Heart right ventricle (tissue), 16 donors: ENCODE measurements around the gene SHROOM3. TPM values are rescaled to one million over a fixed set of nuclear protein-coding genes. Genes with fewer than 3 reads are reported as not detected.

ENCODE experiments used
- ATAC-seq, 8 donors: fragments of 200-7000 bp; cut with Tn5 transposase; one replicate each; pipeline ENCODE4 v1.9.1; 2020; ENCODE audit warnings: mild to moderate bottlenecking in 8 of 8, moderate library complexity in 8 of 8, moderate number of reproducible peaks in 1 of 8
- DNase-seq, 2 donors: peaks; one replicate each; pipeline ENCODE4 v3.0.0-alpha.2; 2020
- H3K27ac ChIP-seq, 10 donors: fragments of 200-600 bp; sonication (generic) in 2 of 10; one replicate each; pipeline versions ENCODE4 v1.5.0 to v1.8.0; 2020 to 2022; ENCODE audit warnings: mild to moderate bottlenecking in 3 of 10
- H3K27me3 ChIP-seq, 7 donors: fragments of 200-600 bp; one replicate each; pipeline ENCODE4 v1.8.0; 2021 to 2022; ENCODE audit warnings: mild to moderate bottlenecking in 2 of 7
- H3K36me3 ChIP-seq, 9 donors: fragments of 200-600 bp; sonication (generic) in 1 of 9; one replicate each; pipeline versions ENCODE4 v1.5.0 to v1.8.0; 2020 to 2022; ENCODE audit warnings: mild to moderate bottlenecking in 2 of 9
- H3K4me1 ChIP-seq, 9 donors: fragments of 200-600 bp; sonication (generic) in 1 of 9; one replicate each; pipeline versions ENCODE4 v1.5.0 to v1.8.0; 2020 to 2022; ENCODE audit warnings: mild to moderate bottlenecking in 4 of 9
- H3K4me3 ChIP-seq, 10 donors: fragments of 200-600 bp; sonication (generic) in 2 of 10; one replicate each; pipeline versions ENCODE4 v1.5.0 to v1.8.0; 2020 to 2022; ENCODE audit warnings: mild to moderate bottlenecking in 7 of 10, moderate library complexity in 2 of 10
- H3K9me3 ChIP-seq, 11 donors: fragments of 200-600 bp in 10 of 11; sonication (generic) in 2 of 11; one replicate each; pipeline versions ENCODE4 v1.5.0 to v1.8.0; 2013 to 2022; ENCODE audit warnings: mild to moderate bottlenecking in 2 of 11, control low read depth in 1 of 11, moderate library complexity in 1 of 11
- WGBS, 2 donors: extraction: QIAGEN DNeasy Blood & Tissue Kit; methylation state at CpG; one replicate each; pipeline ENCODE4 v1.1.7; 2013; ENCODE audit warnings: inconsistent platforms in 1 of 2; 5-methylcytosine and 5-hydroxymethylcytosine counted together
- intact Hi-C, 10 donors: fragments of 100-400 bp; cut with DNase I; formaldehyde crosslinking; loops; one replicate each; pipeline versions ENCODE4 v1.11.1 to v1.14.2; 2022
- polyA plus RNA-seq, 2 donors: library from polyadenylated mRNA; stranded (reverse); fragments of 200-250 nt; gene quantifications; one replicate each; pipeline ENCODE4 v1.2.3, GENCODE V29; 2013
- total RNA-seq, 10 donors: library from RNA; stranded (reverse); fragmentation: NEBNext Ultra II Directional in 3 of 10; extraction: Animal tissue kit (Norgen Biotek cat#: 25700) in 3 of 10; gene quantifications; one replicate each; pipeline versions ENCODE4 v1.2.1 to v1.2.4, GENCODE V29; 2021 to 2023
- TF ChIP-seq, protein P1 (sequence below), 9 donors: fragments of 200-600 bp; sonication (generic) in 2 of 9; IDR thresholded peaks; one replicate each; pipeline versions ENCODE4 v1.5.0 to v1.8.0; 2021 to 2022; ENCODE audit warnings: antibody characterized with exemption in 9 of 9, mild to moderate bottlenecking in 5 of 9, moderate library complexity in 1 of 9
- donor health status: Arrhythmogenic right ventricular cardiomyopathy.
- donor health status: ischemic (EF 13 %, LVEDD 7.1; RV severe dilation, severe dysfunction).
- donor health status: healthy with polysubstance abuse.
- donor health status: DM: no; HTN: yes; CAD: no.
- donor health status: DM: no; HTN: no; CAD: no.
- donor health status: ischemic (EF 25% LVEDD 6.9; RV normal size, moderate dysfunction).
- donor health status: ischemic (EF 25% LVEDD 5.7; RV mildly dilated, moderate dysfunction).
- donor health status: healthy.
- donor health status: DM: yes; HTN: yes; CAD: no.
- donor health status: Ischemic cardiomyopathy.
- donor health status: ischemic (EF 35%, LVEDD 5.7; RV mildly dilated, moderate dysfunction).
- donor health status: nonischemic (EF 11% LVEDD 7.7; RV severe dilation, severe dysfunction).
- donor health status: DM: yes; HTN: yes; CAD: no.
- donor health status: PGD.
- donor health status: ischemic (EF 29% LVEDD 5.4; RV normal size, mild dysfunction).
- donor health status: nonischemic (EF 23%, LVEDD 6.1; RV moderate dilation, normal function).

Gene SHROOM3
- total and polyA plus RNA-seq, 12 donors: 1.7 to 33.3 (median 15.9) TPM

DNA sequence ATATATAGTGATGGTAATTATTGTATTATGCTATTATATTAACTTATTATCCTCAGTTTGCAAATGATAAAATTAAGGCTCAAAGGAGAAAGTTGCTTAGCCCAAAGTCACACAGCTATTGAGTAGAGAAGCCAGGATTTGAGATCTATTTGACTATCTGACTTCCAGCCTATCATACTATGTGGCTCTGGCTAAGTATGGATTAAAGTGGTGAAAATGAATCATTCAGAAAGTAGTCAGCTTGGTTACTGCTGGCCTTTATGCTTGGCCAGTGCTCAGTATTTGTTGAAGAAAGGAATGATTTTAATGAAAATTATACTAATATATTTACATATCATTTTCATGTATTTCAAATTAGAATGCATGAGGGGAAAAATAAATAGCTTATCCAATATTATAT is 219.8 kb downstream of the SHROOM3 start:
- H3K27me3 ChIP-seq: no peaks in the 10 kb centered on the region
- peaks cover 0 to 28% (median 13%) of the 10 kb centered on the region in 9 donors for H3K4me1 ChIP-seq
- intact Hi-C loops: loop anchor here in 3 of 10 donors (5.0 to 10.0 kb wide), 3 partner anchors 130 to 142 kb away; no protein-coding TSS in a partner anchor
- no peak overlapping the region for H3K27ac ChIP-seq
- H3K9me3 ChIP-seq: peaks cover 0 to 2% (median 0%) of the 10 kb centered on the region in 11 donors
- DNase-seq (no peak), ATAC-seq (no peak)
- TF ChIP-seq, protein P1, sequence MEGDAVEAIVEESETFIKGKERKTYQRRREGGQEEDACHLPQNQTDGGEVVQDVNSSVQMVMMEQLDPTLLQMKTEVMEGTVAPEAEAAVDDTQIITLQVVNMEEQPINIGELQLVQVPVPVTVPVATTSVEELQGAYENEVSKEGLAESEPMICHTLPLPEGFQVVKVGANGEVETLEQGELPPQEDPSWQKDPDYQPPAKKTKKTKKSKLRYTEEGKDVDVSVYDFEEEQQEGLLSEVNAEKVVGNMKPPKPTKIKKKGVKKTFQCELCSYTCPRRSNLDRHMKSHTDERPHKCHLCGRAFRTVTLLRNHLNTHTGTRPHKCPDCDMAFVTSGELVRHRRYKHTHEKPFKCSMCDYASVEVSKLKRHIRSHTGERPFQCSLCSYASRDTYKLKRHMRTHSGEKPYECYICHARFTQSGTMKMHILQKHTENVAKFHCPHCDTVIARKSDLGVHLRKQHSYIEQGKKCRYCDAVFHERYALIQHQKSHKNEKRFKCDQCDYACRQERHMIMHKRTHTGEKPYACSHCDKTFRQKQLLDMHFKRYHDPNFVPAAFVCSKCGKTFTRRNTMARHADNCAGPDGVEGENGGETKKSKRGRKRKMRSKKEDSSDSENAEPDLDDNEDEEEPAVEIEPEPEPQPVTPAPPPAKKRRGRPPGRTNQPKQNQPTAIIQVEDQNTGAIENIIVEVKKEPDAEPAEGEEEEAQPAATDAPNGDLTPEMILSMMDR (IDR thresholded peaks at IDR 0.05): no peak
- H3K4me3 ChIP-seq: no peak overlapping the region
- H3K36me3 ChIP-seq: no peaks in the 10 kb centered on the region

DNA sequence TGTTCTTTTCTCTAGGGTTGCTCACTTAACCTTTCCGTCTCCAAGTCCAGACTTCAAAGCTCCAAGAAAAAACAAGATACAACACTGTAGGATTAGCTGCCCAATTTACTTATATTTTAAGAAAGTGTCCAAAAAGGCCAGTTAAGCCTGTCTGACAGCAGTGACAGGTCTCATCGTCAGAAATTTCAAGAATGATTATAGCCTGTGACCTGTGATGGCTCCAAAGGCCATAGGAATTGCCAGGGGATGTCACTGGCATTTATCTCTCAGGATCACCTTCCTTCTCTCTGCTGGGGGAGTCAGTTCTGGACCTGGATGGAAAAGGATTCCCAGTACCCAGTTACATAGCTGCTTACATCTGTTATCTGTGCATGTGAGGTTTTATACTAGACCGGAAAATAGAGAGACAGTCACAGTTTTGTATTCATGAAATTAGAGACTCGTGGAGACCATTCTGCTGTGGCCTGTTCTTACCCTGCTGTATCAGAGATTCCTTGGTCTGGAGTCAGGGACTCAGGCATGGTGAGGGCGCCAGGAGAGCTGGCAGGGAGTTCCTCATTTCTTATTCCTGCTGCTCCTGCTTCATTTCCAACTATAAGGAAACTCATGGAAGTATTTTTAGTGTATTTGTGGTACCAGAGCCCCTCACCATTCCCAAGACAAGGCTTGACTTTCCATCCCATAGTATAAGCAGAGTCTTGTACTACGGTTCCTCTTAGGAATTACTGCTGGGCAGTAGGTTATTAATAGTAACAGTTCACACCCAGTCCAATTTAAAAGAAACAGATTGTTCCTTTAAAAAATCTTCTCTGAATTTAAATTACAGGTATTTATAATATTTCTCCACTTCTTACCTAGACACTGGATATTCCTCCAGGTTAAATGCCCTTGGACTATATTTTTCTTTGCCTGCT is 220.8 kb downstream of the SHROOM3 start:
- 66 to 67% methylated on average over 6 of the region's 6 CpGs for WGBS, 2 donors
- DNase-seq (no peak), ATAC-seq (peak in 3 of 8 donors; percentile 43 to 66 (median 50))
- H3K4me3 ChIP-seq: no peak overlapping the region
- peak overlapping the region in 5 of 10 donors; percentile 13 to 51 (median 29) for H3K27ac ChIP-seq
- no peaks in the 10 kb centered on the region for H3K27me3 ChIP-seq
- no peaks in the 10 kb centered on the region for H3K9me3 ChIP-seq
- intact Hi-C loops: loop anchor here in 3 of 10 donors (5.0 to 10.0 kb wide), 3 partner anchors 131 to 144 kb away; no protein-coding TSS in a partner anchor
- no peaks in the 10 kb centered on the region for H3K36me3 ChIP-seq
- TF ChIP-seq, protein P1 (IDR thresholded peaks at IDR 0.05): no peak
- H3K4me1 ChIP-seq: peaks cover 0 to 28% (median 13%) of the 10 kb centered on the region in 9 donors

- Histone ChIP-seq H3K4me1 (peaks cover 0 to 28% (median 13%) of the 10 kb centered on the region in 9 donors), H3K27ac (peak overlapping the region in 3 of 10 donors; percentile 7 to 9 (median 8)), H3K36me3 (no peaks in the 10 kb centered on the region), H3K4me3 (no peak overlapping the region), H3K9me3 (no peaks in the 10 kb centered on the region), H3K27me3 (no peaks in the 10 kb centered on the region)
- no peak for DNase-seq
- 78 to 84% methylated on average over 2 of the region's 2 CpGs for WGBS, 2 donors
- intact Hi-C loops: loop anchor here in 3 of 10 donors (5.0 to 10.0 kb wide), 3 partner anchors 133 to 145 kb away; no protein-coding TSS in a partner anchor
- ATAC-seq: peak in 4 of 8 donors; percentile 26 to 44 (median 34)
- TF ChIP-seq, protein P1 (IDR thresholded peaks at IDR 0.05): peak in 1 of 9 donors; percentile 37
Observed at GRCh38 chr4:76657443-76657842, 222.4 kb downstream of the SHROOM3 start.

DNA sequence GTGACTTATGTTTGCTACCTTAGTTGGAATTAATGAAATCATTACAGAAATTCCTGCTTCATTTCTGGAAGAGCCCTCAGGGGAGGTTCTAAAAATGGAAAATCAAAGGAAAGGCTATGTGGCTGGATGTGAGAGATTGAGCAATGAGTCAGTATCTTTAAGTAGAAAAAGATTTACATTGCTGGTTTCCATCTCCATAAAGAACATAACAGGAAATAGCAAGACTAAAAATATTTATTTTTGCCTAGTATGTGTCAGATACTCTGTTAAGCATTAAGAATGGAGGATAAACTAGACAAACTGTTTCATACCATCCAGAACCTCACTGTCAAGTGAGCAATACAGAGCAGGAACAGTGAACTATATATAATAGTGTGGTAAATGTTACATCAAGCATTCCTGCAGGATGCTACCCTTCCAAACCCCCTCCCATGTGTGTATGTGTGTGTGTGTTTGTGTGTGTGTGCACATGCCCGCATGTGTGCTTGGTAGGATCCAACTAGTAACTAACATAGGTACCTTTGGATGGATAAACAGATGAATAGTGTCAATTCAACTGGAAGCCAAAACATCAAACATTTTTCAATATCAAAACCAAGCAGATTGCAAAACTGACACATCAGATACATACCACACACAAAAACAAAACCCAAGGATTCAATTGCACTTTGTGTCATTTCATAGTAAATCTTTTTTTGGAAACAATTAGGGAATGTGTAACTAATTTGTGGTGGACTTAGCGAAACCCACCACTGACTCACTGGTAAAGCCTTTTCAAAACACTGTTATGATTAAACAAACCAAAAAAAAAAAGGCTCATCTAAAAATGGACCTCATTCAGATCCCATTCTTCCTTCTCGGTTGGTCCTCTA is 223.4 kb downstream of the SHROOM3 start:
- no peak for ATAC-seq

More for the DNA sequence above, 223.4 kb downstream of the SHROOM3 start:
- no peak for DNase-seq
- TF ChIP-seq, protein P1 (IDR thresholded peaks at IDR 0.05): no peak
- intact Hi-C loops: loop anchor here in 3 of 10 donors (5.0 to 10.0 kb wide), 3 partner anchors 134 to 146 kb away; no protein-coding TSS in a partner anchor
- no peaks in the 10 kb centered on the region for H3K27me3 ChIP-seq
- WGBS, 2 donors: 92 to 94% methylated on average over 3 of the region's 3 CpGs
- H3K4me3 ChIP-seq: no peak overlapping the region
- peaks cover 0 to 28% (median 13%) of the 10 kb centered on the region in 9 donors for H3K4me1 ChIP-seq
- peak overlapping the region in 2 of 10 donors; percentile 7 to 9 for H3K27ac ChIP-seq
- H3K9me3 ChIP-seq: no peaks in the 10 kb centered on the region
- H3K36me3 ChIP-seq: no peaks in the 10 kb centered on the region
